Measurements from ENCODE around the gene CARS2. TPM values are rescaled to one million over a fixed set of nuclear protein-coding genes. Genes with fewer than 3 reads are reported as not detected.
A peak's percentile ranks its signal among the peaks of the same experiment; 100 is the strongest.

CARS2 gene
- total RNA-seq, 4 donors from 2014 or later: 27.4 to 229 (median 53.8) TPM

GRCh38 chr13:110685305-110686020 lies 20.5 kb downstream of the CARS2 start:
- H3K4me3 ChIP-seq: no peak overlapping the region
- H3K36me3 ChIP-seq: no peaks in the 10 kb centered on the region
- no peaks in the 10 kb centered on the region for H3K4me1 ChIP-seq
- no peaks in the 10 kb centered on the region for H3K27me3 ChIP-seq
- peak; percentile 34 to 61 for DNase-seq
- intact Hi-C loops (cut with DNase I; ENCODE audit: low total_unique reads): no loop called here
- no peak for TF ChIP-seq CTCF (IDR thresholded peaks at IDR 0.05)
- TF ChIP-seq POLR2A (IDR thresholded peaks at IDR 0.05): no peak
- no peaks in the 10 kb centered on the region for H3K9me3 ChIP-seq
- H3K27ac ChIP-seq: peak overlapping the region; percentile 61 to 77

- no peak for TF ChIP-seq POLR2A (IDR thresholded peaks at IDR 0.05)
- TF ChIP-seq CTCF (IDR thresholded peaks at IDR 0.05): no peak
- Histone ChIP-seq H3K27me3 (no peaks in the 10 kb centered on the region), H3K36me3 (no peaks in the 10 kb centered on the region), H3K9me3 (no peaks in the 10 kb centered on the region), H3K4me1 (no peaks in the 10 kb centered on the region), H3K27ac (peak overlapping the region; percentile 61 to 77), H3K4me3 (no peak overlapping the region)
- intact Hi-C loops (cut with DNase I; ENCODE audit: low total_unique reads): no loop called here
- peak in 1 of 2 donors; percentile 12 for DNase-seq
Observed at GRCh38 chr13:110684388-110685056, 21.4 kb downstream of the CARS2 start.

DNA sequence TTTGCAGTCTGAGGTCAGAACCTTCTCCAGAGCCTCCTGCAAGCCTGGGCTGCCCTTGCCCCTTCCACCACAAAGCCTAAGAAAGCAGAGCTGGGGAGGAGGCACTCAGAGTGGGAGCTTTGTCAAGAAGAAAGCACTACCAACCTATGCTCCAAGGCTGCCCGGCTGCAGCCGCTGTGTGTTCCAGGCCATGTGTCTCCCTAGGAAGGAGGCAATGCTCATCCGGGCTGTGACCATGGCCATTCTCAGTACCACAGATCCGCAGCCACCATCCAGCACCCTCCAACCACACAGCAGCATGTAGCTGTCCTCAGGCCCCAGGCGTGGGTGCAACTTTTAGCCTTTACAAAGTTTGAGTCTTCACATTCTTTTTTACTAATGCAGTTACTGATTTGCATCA lies 22.0 kb downstream of the CARS2 start:
- no peak for TF ChIP-seq POLR2A (IDR thresholded peaks at IDR 0.05)
- TF ChIP-seq CTCF (IDR thresholded peaks at IDR 0.05): no peak
- H3K27me3 ChIP-seq: no peaks in the 10 kb centered on the region
- no peak overlapping the region for H3K27ac ChIP-seq
- H3K9me3 ChIP-seq: no peaks in the 10 kb centered on the region
- no peaks in the 10 kb centered on the region for H3K4me1 ChIP-seq
- intact Hi-C loops (cut with DNase I; ENCODE audit: low total_unique reads): no loop called here
- no peak overlapping the region for H3K4me3 ChIP-seq
- H3K36me3 ChIP-seq: no peaks in the 10 kb centered on the region
- no peak for DNase-seq

DNA sequence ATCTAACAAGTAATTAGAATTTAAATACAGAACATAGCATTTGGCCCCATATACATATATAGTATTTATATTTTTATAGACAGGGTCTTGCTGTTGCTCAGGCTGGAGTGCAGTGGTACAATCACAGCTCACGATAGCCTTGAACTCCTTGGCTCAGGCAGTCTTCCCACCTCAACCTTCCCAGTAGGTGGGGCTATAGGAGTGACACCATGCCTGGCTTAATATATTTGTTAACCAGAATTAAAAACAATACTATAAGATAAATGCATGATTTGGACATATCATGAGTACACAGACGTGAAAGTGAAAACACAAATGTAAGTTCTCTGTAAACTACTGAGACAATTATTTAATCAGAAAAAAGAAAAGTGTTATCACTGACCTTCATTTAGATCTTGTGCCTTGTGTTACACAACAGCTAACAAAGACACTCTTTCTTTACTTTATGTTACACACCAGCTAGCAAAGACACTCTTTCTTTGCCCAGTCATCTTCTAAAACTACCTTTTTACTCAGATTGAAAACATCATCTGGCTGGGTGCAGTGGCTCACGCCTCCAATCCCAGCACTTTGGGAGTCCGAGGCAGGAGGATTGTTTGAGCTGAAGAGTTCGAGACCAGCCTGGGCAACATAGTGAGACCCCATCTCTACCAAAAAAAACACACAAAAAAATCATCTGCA lies 22.6 kb downstream of the CARS2 start:
- no peak for DNase-seq
- Histone ChIP-seq H3K27me3 (no peaks in the 10 kb centered on the region), H3K27ac (no peak overlapping the region), H3K4me1 (no peaks in the 10 kb centered on the region), H3K36me3 (no peaks in the 10 kb centered on the region), H3K4me3 (no peak overlapping the region), H3K9me3 (no peaks in the 10 kb centered on the region)
- TF ChIP-seq POLR2A (IDR thresholded peaks at IDR 0.05) (no peak), CTCF (IDR thresholded peaks at IDR 0.05) (peak in 2 of 4 experiments; percentile 23 to 24)
- intact Hi-C loops (cut with DNase I; ENCODE audit: low total_unique reads): no loop called here

DNA sequence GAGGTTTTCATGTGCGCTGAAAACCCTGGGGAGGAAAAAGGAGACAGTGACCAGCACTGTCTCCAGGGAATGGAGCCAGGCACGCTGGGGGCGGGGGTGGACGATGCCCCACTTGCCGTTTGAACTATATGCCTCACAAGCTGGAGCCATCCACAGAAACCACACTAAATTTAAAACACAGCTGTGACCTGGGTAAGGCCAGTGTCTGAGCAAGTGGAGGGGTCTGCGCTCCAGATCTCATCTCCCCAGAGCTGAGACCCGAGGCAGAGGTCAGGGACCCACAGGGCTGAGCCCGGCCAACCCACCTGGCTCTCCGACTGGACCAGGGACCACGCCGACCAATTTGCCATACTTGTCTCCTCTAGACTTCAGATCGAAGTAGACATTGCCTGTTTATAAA lies 23.2 kb downstream of the CARS2 start:
- H3K4me1 ChIP-seq: no peaks in the 10 kb centered on the region
- H3K27ac ChIP-seq: no peak overlapping the region
- intact Hi-C loops (cut with DNase I; ENCODE audit: low total_unique reads): no loop called here
- no peak overlapping the region for H3K4me3 ChIP-seq
- no peaks in the 10 kb centered on the region for H3K27me3 ChIP-seq
- H3K36me3 ChIP-seq: no peaks in the 10 kb centered on the region
- no peak for TF ChIP-seq CTCF (IDR thresholded peaks at IDR 0.05)
- no peak for TF ChIP-seq POLR2A (IDR thresholded peaks at IDR 0.05)
- no peaks in the 10 kb centered on the region for H3K9me3 ChIP-seq
- DNase-seq: no peak

Measured in uterus (tissue), 4 donors.